Stimulated activated CD4-positive, alpha-beta T cell treated with anti-CD3 and anti-CD28 coated beads, Interleukin-15, amount 100 ng/mL, for 1 hour (primary cell): ENCODE measurements around the gene ABCD3.
"Not testable (repeated sequence)": the region's sequence is repeated elsewhere in the genome, so short reads cannot be mapped to it uniquely, and the experiment has no call there.

Experiments used
- DNase-seq, 2 donors: peaks; one replicate each; pipeline ENCODE4 v3.0.0-alpha.2; 2020; ENCODE audit warnings: low read depth in 1 of 2, low spot score in 1 of 2

ABCD3 gene

DNA sequence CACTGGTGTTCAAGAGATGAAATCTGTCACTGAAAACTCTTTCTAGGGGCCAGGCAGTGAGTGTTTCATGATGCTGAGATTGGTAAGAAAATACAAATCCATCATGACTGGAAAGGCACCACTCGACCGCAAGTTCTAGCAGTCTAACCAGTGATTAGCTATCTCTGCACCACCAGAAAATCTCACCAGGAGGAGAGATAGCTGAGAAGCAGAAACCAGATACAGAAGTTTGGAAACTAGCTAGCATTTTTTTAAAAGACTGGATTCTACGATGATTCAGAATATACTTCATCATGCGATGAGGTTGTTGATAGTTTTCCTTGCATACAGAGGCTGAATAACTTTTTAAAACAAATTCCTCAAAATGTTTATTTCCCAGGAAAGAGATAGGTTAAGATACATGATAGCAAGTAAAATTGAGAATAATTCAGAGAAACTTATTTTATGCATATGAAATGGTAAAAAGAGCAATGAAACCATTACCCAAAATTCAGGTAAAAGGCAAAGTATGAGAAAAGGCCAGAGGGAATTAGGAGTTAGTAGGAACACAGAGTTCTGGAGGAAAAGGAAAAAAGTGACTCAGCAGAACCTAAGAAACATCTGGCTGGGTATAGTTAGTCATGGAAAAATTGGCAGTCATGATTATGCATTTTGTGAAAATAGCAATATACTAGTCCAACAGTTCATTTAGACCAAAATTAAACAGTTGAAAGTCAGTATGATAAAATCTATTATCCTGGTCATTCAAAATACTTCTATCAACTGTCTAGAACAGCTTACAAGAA lies 126.7 kb downstream of the ABCD3 start:
- DNase-seq, result no peak

DNA sequence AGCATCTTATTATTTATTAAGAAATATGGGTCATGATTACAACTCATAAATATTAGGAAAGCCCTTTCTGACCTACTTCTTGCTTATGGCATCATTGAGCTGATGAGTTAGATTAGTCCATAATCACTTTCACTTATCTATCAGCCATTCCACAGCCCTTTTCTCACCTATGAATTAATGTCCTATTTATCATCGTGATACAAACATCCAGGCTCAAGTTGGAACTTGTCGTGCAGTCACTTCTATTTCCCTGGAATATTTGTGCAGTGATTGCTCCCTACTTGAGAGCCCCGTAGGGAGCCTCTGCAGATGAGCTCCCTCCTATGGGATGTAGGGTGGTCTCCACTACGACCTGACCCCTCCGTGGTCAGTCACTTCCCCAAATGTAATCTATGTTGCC lies 131.5 kb downstream of the ABCD3 start:
- no peak for DNase-seq

DNA sequence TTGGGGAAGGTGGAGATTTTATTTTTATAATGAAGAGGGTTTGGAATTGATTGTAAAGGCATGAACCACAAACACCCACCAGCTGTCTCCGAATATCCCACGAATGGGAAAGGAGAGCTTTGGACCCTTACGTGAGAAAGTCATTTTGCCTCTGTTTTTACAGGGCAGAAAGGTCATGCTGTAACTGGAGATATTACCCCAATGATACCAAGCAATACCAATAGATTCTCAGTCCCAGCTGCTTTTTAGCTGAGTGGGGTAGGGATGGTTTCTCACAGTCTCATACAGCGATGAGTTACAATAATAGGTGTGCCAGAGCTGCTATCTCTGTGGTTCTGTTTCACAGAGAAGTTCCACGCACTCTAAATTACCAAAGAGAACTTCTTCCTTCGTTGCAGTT lies 132.2 kb downstream of the ABCD3 start:
- no peak for DNase-seq

DNA sequence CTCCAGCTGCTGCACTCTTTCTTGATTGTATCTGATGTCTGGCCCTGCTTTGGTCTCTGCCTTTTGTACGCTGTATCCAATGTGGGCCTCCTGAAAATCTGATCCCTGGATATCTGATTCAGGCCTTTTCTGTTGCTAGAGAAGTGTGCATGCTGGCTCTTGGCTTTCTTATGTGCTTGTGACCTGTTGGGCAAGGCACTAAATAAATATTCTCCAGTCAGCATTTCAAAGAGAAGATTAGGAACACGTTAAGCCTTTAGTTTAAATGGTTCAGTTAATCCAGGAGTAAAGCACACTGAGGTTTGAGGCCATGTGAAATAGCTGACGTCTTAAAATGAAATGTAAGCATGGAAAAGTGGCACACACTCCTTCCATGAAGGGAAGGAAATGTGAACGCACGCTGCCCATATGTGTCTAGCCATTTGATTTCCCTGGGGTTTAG lies 132.6 kb downstream of the ABCD3 start:
- no peak for DNase-seq

DNA sequence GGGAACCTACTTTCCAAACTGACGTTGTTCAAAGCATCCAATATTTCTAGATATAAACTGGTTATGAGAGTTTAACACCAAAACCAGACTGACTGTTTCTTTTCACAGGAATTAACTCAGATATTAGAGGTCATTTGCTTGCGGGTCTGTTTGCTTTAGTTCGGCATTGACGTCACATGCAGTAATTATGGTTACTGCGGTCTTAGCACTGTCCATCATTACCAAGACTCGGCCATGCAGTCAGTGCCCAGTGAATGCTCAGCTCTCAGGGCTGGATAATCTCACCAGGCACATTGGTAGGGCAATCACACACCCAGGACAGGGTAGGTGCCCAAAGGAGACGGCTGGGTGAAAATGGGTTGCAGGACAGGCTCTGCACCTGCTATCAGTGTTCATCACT lies 133.3 kb downstream of the ABCD3 start:
- DNase-seq, result no peak

DNA sequence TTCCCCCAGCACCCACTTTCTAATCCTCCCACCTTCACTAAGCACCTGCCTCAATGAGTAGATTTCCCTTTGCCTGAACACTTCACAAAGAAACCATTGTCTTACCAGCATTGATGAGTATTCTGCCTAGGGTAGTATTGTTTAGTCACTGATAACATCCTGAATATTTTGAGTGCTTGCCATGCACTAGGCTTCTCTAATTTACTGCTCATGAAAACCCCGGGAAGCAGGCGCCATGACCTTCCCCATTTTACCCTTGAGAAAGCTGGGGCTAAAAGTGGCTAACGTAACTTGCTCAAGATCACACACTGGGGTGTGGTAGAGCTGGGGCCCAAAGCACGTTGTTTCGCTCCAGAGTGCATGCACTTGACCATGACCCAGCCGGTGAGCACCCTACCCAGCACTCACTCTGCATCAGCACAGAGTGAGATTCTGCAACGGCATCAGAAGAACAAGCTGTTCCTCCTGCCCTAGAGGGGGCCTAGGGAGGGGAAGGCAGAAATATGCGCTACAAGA lies 133.9 kb downstream of the ABCD3 start:
- DNase-seq, result no peak

DNA sequence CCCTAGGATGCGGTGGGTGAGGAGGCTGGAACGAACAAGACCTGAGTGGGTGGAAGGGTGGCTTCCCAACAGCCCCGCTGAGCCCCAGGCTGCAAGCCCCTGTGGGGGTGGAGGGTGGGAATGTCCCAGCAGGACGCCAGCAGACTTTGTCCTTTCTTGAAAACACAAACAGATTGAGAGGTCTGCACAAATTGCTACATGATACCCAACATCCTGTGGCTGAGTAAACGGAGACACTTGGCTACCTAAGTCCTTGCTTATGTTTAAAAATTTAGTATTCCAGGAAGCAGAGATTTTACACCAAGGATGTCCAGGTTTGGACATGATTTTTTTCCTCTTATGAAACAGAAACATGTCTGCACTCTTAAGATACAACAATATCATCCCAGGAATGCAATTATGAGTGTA lies 135.1 kb downstream of the ABCD3 start:
- no peak for DNase-seq

DNA sequence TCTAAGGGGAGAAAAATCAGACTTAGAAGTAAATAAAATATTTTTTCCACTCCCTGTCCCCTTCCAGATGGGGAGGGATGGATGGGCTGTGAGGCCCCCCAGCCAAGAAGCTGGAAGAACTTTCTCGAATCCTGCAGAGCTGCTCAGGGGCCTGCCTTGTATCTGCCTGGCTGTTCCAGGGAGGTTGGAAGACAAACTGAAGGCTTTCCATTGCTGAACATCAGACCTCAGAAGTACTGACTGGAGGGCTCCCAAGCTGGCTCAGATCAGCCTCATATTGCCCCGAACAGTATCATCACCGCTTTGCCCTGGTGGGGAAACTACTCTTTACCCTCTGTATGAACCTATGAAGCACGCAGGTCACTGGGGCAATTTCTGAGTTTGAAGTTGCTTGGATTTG lies 135.7 kb downstream of the ABCD3 start:
- DNase-seq, result no peak

DNA sequence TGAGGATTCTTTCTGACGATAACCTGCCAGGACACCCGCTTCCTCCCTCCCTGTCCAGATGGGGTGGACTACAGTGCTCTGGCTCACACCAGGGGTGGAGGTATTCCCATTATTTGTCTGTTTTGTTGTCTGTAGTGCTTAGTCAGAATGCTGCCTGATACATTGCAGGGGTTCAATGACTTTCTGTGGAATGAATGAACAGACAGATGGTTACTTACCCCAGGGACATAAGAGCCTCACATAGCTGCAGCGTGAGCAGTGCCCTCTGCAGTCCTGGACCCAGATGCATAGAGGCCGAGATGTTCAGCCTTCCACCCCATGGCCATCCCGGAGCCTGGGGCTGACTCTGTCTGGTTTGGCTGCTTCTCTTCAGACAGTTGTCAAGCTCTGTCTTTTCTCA lies 136.4 kb downstream of the ABCD3 start:
- no peak for DNase-seq

DNA sequence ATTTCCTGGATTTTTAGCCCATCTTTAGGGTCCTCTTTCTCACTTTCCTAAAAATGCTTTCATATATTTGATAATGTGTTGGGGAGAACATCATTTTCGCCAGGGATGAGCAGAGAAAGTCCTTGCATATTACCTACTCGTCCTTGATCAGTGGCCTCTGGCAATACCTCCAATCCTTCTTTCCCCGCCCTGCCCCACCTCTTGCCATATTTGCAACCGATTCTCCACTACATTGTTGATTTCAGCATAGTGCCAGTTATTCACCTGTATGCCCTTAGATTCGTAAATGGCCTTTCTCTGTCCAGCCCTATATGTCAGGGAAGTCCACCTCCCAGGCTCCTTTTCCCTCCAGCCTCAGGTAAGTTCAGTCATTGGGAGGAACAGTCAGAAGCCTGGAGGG lies 136.9 kb downstream of the ABCD3 start:
- no peak for DNase-seq

DNA sequence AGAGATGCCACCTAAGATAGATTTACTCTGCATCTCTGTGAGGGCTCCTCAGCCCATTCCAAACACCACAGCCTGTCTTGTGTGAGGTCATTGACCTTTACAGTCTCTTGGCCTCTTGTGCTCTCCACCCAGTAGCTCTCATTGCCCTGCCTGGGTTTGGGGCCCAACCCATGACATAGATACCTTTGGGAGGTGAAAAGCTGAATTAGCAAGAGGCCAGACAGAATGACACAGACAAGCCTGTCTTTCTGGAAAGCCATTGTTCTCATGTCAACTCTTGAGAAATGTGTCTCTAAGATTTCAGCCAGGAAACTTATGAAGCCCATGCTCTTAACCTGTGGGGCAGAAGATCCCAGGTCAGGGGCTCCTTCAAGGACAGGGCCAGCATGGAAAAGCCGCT lies 141.7 kb downstream of the ABCD3 start:
- DNase-seq, result no peak

DNA sequence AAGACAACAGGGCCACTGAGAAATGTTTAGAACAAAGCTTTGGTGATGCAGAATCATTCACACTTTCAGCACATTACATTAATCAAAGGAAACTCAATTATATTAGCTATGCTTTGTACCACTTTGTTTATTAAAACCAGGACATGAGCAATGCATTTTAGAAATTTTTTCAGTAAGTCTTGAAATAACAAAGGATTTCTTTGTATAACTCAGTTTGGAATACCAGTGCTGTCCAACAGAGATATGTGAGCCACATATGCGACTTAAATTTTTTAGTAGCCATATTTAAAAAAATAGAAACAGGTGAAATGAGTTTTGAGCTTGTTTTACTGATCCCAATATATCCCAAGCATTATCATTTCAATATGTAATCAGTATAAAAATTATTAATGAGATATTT lies 142.1 kb downstream of the ABCD3 start:
- no peak for DNase-seq

DNA sequence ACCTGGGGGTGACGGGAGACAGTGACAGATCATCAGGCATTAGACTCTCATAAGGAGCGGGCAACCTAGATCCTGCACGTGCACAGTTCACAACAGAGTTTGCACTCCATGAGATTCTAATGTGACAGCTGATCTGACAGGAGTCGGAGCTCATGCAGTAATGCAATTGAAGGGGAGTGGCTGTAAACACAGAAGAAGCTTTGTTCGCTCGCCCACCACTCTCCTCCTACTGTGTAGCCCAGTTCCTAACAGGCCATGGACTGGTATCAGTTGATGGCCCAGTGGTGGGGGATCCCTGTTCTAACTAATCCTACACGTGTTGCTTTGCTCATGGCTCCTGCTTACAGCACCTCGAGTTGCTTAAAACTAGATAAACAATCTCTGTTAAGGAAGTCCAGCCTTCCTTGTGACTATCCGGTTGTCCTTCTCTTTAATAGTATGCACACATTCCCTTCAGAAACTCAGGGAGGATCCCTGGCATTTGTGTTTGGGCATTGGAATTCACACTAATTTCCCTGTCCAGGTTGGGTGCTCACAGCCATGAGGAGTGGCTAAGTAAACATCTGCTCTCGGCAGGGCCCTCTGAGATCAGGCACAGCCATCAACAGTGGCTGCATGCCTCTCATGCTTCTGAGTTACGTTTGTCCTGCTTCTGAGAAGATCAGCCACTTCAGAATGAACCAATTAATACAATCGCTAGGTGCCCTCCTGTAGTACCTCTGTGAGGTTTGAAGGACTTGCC lies 144.5 kb downstream of the ABCD3 start:
- no peak for DNase-seq

DNA sequence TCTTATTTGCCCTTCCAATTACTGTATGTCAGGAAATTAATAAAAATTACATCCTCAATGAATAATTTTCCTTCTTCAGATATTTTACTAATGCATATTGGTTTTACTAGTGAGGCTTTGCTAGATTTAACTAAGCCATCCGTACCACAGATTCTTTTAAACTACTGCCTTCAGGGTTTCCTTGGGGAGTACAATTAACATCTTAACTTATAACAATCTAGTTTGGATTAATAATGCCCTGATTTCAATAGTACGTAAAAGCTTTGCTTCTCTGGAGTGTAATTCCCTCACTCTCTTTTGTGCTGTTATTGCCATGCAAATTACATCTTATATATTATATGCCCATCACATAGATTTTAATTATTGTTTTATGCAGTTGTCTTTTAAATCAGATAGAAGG lies 147.7 kb downstream of the ABCD3 start:
- no peak for DNase-seq

DNA sequence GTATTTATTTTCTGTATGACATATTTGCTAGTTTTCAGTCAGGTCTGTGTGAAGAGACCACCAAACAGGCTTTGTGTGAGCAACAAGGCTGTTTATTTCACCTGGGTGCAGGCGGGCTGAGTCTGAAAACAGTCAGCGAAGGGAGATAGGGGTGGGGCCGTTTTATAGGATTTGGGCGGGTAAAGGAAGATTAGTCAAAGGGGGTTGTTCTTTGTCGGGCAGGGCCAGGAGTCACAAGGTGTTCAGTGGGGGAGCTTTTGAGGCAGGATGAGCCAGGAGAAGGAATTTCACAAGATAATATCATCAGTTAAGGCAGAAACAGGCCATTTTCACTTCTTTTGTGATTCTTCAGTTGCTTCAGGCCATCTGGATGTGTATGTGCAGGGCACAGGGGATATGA lies 148.2 kb downstream of the ABCD3 start:
- DNase-seq, result not testable (repeated sequence)

DNA sequence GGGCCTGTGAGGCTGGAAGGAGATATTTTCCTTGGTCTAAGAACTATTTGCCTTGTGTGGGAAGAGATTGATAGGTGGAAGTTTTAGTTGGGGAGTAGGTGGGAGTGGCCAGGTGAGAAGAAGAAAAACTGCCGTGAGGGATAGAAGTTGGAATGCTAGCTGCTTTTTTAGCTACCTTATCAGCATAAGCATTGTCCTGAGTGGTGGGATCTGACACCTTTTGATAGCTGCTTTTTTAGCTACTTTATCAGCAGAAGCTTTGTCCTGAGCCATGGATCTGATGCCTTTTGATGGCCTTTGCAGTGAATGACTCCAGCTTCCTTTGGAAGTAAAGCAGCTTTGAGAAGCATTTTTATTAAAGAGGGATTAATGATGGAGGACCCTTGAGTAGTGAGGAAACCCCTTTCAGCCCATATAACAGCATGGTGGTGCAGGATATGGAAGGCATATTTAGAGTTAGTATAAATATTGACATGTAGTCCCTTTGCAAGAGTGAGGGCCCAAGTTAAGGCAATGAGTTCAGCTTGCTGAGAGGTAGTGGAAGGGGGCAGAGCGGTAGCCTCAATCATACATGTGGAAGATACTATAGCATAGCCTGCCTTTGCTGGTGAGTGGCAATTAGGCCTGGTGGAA lies 149.9 kb downstream of the ABCD3 start:
- DNase-seq, result not testable (repeated sequence)
